ENCODE measurements around the gene MED9. TPM values are rescaled to one million over a fixed set of nuclear protein-coding genes. Genes with fewer than 3 reads are reported as not detected.
"Not testable (repeated sequence)": the region's sequence is repeated elsewhere in the genome, so short reads cannot be mapped to it uniquely, and the experiment has no call there.

MED9 gene
- total RNA-seq = 10 to 100 TPM in 3 of 4 donors, 1 to 10 TPM in 1; 5.8 to 15.4 (median 12.2) TPM

GRCh38 chr17:17476865-17477467 is at the start of gene MED9:
Gene MED9 (plus strand): TSS chr17:17477000. CDS start chr17:17477042, 42 bp downstream.
- 1 to 2% methylated on average over 11 to 30 of the region's 47 CpGs for WGBS, 2 donors
- DNase-seq = peak; percentile 59
- Histone ChIP-seq H3K36me3 (peaks cover 0 to 23% (median 0%) of the 10 kb centered on the region in 3 donors), H3K4me1 (peaks cover 0 to 50% (median 20%) of the 10 kb centered on the region in 3 donors), H3K27me3 (no peaks in the 10 kb centered on the region), H3K9me3 (no peaks in the 10 kb centered on the region), H3K4me3 (peak within 1 kb of the TSS; percentile 86 to 99 (median 90)), H3K27ac (peak within 1 kb of the TSS; percentile 94 to 97 (median 96))
- TF ChIP-seq CTCF (IDR thresholded peaks at IDR 0.05) = no peak
- TF ChIP-seq POLR2A (IDR thresholded peaks at IDR 0.05) = peak in 2 of 4 donors; percentile 33 to 59
- intact Hi-C loops (cut with DNase I) = no loop called here

GRCh38 chr17:17429222-17429621 is 47.6 kb upstream of the MED9 start:
- Histone ChIP-seq H3K27ac (no peak overlapping the region), H3K36me3 (no peaks in the 10 kb centered on the region), H3K9me3 (peaks cover 0 to 5% (median 0%) of the 10 kb centered on the region in 3 donors), H3K27me3 (peaks cover 0 to 19% (median 0%) of the 10 kb centered on the region in 4 donors), H3K4me3 (no peak overlapping the region), H3K4me1 (no peaks in the 10 kb centered on the region)
- TF ChIP-seq CTCF (IDR thresholded peaks at IDR 0.05) (no peak), POLR2A (IDR thresholded peaks at IDR 0.05) (no peak)
- DNase-seq = no peak
- 66 to 83% methylated on average over 2 of the region's 2 CpGs for WGBS, 2 donors
- intact Hi-C loops (cut with DNase I) = no loop called here

GRCh38 chr17:17430924-17431323 is 45.9 kb upstream of the MED9 start:
- H3K4me1 ChIP-seq; H3K36me3 ChIP-seq; DNase-seq; H3K27ac ChIP-seq; H3K9me3 ChIP-seq; H3K4me3 ChIP-seq; intact Hi-C loops (cut with DNase I): not testable (repeated sequence)
- peaks cover 0 to 21% (median 0%) of the 10 kb centered on the region in 4 donors for H3K27me3 ChIP-seq
- WGBS, 2 donors = 75 to 93% methylated on average over 2 of the region's 4 CpGs

- no peak overlapping the region for H3K4me3 ChIP-seq
- H3K4me1 ChIP-seq = no peaks in the 10 kb centered on the region
- no peak for DNase-seq
- intact Hi-C loops (cut with DNase I) = no loop called here
- no peak for TF ChIP-seq CTCF (IDR thresholded peaks at IDR 0.05)
- no peak for TF ChIP-seq POLR2A (IDR thresholded peaks at IDR 0.05)
- no peaks in the 10 kb centered on the region for H3K9me3 ChIP-seq
- no peaks in the 10 kb centered on the region for H3K36me3 ChIP-seq
- H3K27ac ChIP-seq = no peak overlapping the region
- WGBS, 2 donors = 55 to 67% methylated on average over 6 of the region's 6 CpGs
- H3K27me3 ChIP-seq = peaks cover 0 to 23% (median 0%) of the 10 kb centered on the region in 4 donors
Measured at GRCh38 chr17:17431605-17432004, 45.2 kb upstream of the MED9 start.

- TF ChIP-seq POLR2A (IDR thresholded peaks at IDR 0.05) (no peak), CTCF (IDR thresholded peaks at IDR 0.05) (no peak)
- Histone ChIP-seq H3K36me3 (no peaks in the 10 kb centered on the region), H3K27ac (no peak overlapping the region), H3K4me1 (no peaks in the 10 kb centered on the region), H3K9me3 (no peaks in the 10 kb centered on the region), H3K4me3 (no peak overlapping the region), H3K27me3 (peaks cover 0 to 23% (median 0%) of the 10 kb centered on the region in 4 donors)
- WGBS, 2 donors = 58% methylated on average over 6 of the region's 6 CpGs
- intact Hi-C loops (cut with DNase I) = no loop called here
- DNase-seq = no peak
Measured at GRCh38 chr17:17433000-17433703, 43.6 kb upstream of the MED9 start.

Measured in esophagus squamous epithelium (tissue), 5 donors.